ENCODE measurements around the gene AGBL1. TPM values are rescaled to one million over a fixed set of nuclear protein-coding genes. Genes with fewer than 3 reads are reported as not detected.

The AGBL1 gene
- total RNA-seq, 3 donors from 2014 or later: 0.10 to 0.32 TPM; not detected in 1

DNA sequence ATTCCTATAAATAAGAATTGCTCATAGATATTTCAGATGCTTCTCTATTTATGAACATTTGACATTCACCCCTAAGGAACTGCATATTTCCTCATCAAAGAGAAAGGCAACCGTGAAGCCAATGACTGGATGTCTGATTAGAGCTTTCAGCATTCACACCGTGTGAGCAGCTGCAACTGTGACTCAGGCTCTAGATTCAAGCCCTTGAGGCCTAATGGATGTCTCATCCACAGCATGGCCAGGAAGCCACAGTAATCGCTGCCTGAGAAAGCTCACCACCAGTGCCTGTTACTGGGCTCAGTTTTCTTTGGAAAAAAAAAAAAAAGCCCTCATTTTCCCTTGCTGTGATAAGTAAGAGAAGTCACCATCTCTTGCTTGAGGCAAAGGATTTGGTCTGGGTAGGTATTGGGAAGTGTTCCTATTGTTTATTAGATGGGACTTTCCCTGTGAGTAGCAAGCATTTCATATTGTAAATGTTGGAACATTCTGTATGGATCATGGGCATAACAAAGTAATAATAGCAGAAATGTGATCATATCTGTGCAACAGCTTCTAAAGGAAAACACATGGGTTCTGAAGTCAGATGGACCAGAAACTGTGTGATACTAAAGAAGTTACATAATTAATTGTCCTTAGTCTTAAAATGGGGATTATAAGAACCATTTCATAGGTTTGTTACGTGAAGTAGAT lies 783.7 kb downstream of the AGBL1 start:
- DNase-seq (no peak), ATAC-seq (no peak)
- TF ChIP-seq, protein P1, sequence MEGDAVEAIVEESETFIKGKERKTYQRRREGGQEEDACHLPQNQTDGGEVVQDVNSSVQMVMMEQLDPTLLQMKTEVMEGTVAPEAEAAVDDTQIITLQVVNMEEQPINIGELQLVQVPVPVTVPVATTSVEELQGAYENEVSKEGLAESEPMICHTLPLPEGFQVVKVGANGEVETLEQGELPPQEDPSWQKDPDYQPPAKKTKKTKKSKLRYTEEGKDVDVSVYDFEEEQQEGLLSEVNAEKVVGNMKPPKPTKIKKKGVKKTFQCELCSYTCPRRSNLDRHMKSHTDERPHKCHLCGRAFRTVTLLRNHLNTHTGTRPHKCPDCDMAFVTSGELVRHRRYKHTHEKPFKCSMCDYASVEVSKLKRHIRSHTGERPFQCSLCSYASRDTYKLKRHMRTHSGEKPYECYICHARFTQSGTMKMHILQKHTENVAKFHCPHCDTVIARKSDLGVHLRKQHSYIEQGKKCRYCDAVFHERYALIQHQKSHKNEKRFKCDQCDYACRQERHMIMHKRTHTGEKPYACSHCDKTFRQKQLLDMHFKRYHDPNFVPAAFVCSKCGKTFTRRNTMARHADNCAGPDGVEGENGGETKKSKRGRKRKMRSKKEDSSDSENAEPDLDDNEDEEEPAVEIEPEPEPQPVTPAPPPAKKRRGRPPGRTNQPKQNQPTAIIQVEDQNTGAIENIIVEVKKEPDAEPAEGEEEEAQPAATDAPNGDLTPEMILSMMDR (IDR thresholded peaks at IDR 0.05): no peak
- no peaks in the 10 kb centered on the region for H3K36me3 ChIP-seq (ENCODE audit: low read depth)
- no peak overlapping the region for H3K4me3 ChIP-seq
- intact Hi-C loops (cut with DNase I, micrococcal nuclease): no loop called here
- no peaks in the 10 kb centered on the region for H3K4me1 ChIP-seq (ENCODE audit: low read depth)
- no peaks in the 10 kb centered on the region for H3K9me3 ChIP-seq

- no peak for DNase-seq
- intact Hi-C loops (cut with DNase I, micrococcal nuclease): no loop called here
- H3K4me1 ChIP-seq (ENCODE audit: low read depth): no peaks in the 10 kb centered on the region
Measured at GRCh38 chr15:86865920-86866319, 786.2 kb downstream of the AGBL1 start.

DNA sequence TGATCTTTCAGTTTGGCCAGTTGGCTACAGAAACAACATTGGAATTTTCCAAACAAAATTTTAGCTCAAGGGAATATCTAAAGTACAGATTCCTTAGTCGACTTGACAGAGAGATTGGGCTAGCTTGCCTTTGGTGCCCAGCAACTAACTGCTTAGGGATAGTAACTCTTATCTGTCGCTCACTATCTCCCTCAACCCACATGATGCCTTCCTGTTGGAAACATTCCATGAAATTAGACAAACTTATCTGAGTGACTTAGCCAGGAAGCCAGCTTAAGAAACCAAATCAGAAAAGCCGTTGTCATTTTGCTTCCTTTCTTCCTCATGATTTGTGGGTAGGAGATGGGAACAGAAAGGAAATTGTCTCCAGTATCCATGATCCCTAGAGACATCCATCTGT lies 791.2 kb downstream of the AGBL1 start:
- Histone ChIP-seq H3K9me3 (no peaks in the 10 kb centered on the region), H3K36me3 (ENCODE audit: low read depth) (no peaks in the 10 kb centered on the region), H3K4me1 (ENCODE audit: low read depth) (no peaks in the 10 kb centered on the region), H3K4me3 (no peak overlapping the region)
- TF ChIP-seq, protein P1 (IDR thresholded peaks at IDR 0.05): no peak
- intact Hi-C loops (cut with DNase I, micrococcal nuclease): no loop called here
- DNase-seq (no peak), ATAC-seq (no peak)

More at GRCh38 chr15:86865920-86866319, 786.2 kb downstream of the AGBL1 start:
- no peak for ATAC-seq
- no peaks in the 10 kb centered on the region for H3K9me3 ChIP-seq
- H3K4me3 ChIP-seq: no peak overlapping the region
- TF ChIP-seq, protein P1 (IDR thresholded peaks at IDR 0.05): no peak
- no peaks in the 10 kb centered on the region for H3K36me3 ChIP-seq (ENCODE audit: low read depth)

- Histone ChIP-seq H3K4me1 (ENCODE audit: low read depth) (no peaks in the 10 kb centered on the region), H3K4me3 (no peak overlapping the region), H3K9me3 (no peaks in the 10 kb centered on the region), H3K36me3 (ENCODE audit: low read depth) (no peaks in the 10 kb centered on the region)
- intact Hi-C loops (cut with DNase I, micrococcal nuclease): no loop called here
- DNase-seq: no peak
- TF ChIP-seq, protein P1 (IDR thresholded peaks at IDR 0.05): no peak
- ATAC-seq: no peak
Measured at GRCh38 chr15:86871964-86872363, 792.3 kb downstream of the AGBL1 start.

DNA sequence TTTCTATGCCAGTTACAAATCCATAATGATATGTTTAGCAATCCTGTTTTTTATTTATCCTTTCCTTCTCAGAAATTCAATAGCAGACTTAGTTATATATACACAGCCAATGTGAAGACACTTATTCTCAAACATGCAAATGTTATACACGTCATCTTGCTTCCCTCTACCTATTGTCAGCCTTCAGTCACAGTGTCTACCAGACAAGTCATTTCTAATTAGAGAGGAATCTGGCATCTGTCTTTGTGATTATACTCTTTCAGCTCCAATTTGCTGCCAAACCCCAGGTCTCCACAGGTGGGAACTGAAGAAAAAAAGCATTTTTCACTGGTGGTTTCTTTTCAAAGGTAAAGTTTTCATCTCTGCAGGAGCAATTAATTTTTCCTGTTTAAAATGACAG lies 793.1 kb downstream of the AGBL1 start:
- ATAC-seq (no peak), DNase-seq (no peak)
- no peaks in the 10 kb centered on the region for H3K4me1 ChIP-seq (ENCODE audit: low read depth)
- no peaks in the 10 kb centered on the region for H3K36me3 ChIP-seq (ENCODE audit: low read depth)
- no peak overlapping the region for H3K4me3 ChIP-seq
- no peaks in the 10 kb centered on the region for H3K9me3 ChIP-seq
- intact Hi-C loops (cut with DNase I, micrococcal nuclease): no loop called here
- TF ChIP-seq, protein P1 (IDR thresholded peaks at IDR 0.05): no peak

Data from mucosa of descending colon (tissue), 3 donors.